IPS DF 4.7 (cell line): ENCODE measurements around the gene SEMA3F.

Experiments
- DNase-seq: peaks from one replicate; pipeline ENCODE4 v3.0.0-alpha.2; 2013; ENCODE audit warnings: low spot score; ENCODE audit errors: extremely low read depth

SEMA3F gene

GRCh38 chr3:50192689-50193141 is 37.6 kb downstream of the SEMA3F start:
- no peak for DNase-seq

GRCh38 chr3:50193286-50193685 is 38.2 kb downstream of the SEMA3F start:
- no peak for DNase-seq

GRCh38 chr3:50193746-50194127 is 38.6 kb downstream of the SEMA3F start:
- no peak for DNase-seq

- no peak for DNase-seq
Measured at GRCh38 chr3:50194128-50194902, 39.2 kb downstream of the SEMA3F start.

GRCh38 chr3:50194903-50195500 is 39.9 kb downstream of the SEMA3F start:
- no peak for DNase-seq

- DNase-seq = no peak
Measured at GRCh38 chr3:50195501-50196252, 40.6 kb downstream of the SEMA3F start.

GRCh38 chr3:50196253-50196801 is 41.2 kb downstream of the SEMA3F start:
- DNase-seq = no peak

- DNase-seq = no peak
Measured at GRCh38 chr3:50201573-50202315, 46.6 kb downstream of the SEMA3F start.

GRCh38 chr3:50202353-50203112 is 47.4 kb downstream of the SEMA3F start:
- DNase-seq = no peak

GRCh38 chr3:50203113-50203808 is 48.1 kb downstream of the SEMA3F start:
- no peak for DNase-seq

- DNase-seq = no peak
Measured at GRCh38 chr3:50203809-50204803, 49.0 kb downstream of the SEMA3F start.

GRCh38 chr3:50204804-50205412 is 49.8 kb downstream of the SEMA3F start, which contains the start of gene SLC38A3:
Gene SLC38A3 (plus strand): TSS chr3:50205271. CDS start chr3:50214200, 8,929 bp downstream.
- DNase-seq = no peak

- DNase-seq = no peak
Measured at GRCh38 chr3:50205413-50206276, 50.5 kb downstream of the SEMA3F start.

GRCh38 chr3:50207359-50208042 is 52.4 kb downstream of the SEMA3F start:
- DNase-seq = no peak

- no peak for DNase-seq
Measured at GRCh38 chr3:50208677-50209344, 53.7 kb downstream of the SEMA3F start.

- DNase-seq = no peak
Measured at GRCh38 chr3:50210176-50210509, 55.0 kb downstream of the SEMA3F start.
